ENCODE data around the gene MRM3. TPM values are rescaled to one million over a fixed set of nuclear protein-coding genes. Genes with fewer than 3 reads are reported as not detected.
"Not testable (repeated sequence)": the region's sequence is repeated elsewhere in the genome, so short reads cannot be mapped to it uniquely, and the experiment has no call there.

The MRM3 gene
- polyA plus RNA-seq, 1 experiment, result 10.1 TPM

- TF ChIP-seq, protein P1, sequence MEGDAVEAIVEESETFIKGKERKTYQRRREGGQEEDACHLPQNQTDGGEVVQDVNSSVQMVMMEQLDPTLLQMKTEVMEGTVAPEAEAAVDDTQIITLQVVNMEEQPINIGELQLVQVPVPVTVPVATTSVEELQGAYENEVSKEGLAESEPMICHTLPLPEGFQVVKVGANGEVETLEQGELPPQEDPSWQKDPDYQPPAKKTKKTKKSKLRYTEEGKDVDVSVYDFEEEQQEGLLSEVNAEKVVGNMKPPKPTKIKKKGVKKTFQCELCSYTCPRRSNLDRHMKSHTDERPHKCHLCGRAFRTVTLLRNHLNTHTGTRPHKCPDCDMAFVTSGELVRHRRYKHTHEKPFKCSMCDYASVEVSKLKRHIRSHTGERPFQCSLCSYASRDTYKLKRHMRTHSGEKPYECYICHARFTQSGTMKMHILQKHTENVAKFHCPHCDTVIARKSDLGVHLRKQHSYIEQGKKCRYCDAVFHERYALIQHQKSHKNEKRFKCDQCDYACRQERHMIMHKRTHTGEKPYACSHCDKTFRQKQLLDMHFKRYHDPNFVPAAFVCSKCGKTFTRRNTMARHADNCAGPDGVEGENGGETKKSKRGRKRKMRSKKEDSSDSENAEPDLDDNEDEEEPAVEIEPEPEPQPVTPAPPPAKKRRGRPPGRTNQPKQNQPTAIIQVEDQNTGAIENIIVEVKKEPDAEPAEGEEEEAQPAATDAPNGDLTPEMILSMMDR (IDR thresholded peaks at IDR 0.05; ENCODE audit: insufficient read depth, low read depth, low read length), result no peak
- DNase-seq (ENCODE audit: low read depth), result no peak
- H3K4me3 ChIP-seq (ENCODE audit: low read depth, low read length), result no peak overlapping the region
- CTCF ChIA-PET, result interaction anchor here (0.9 to 1.4 kb wide), 2 partner anchors 176 to 663 kb away, joined by 3 to 6 read pairs; a partner anchor contains a TSS
- POLR2A ChIA-PET, result no interaction called here
- peaks cover 41% of the 10 kb centered on the region for H3K36me3 ChIP-seq (ENCODE audit: control insufficient read depth, insufficient read depth, low read length)
- H3K27me3 ChIP-seq (ENCODE audit: control insufficient read depth, insufficient read depth, low read length), result no peaks in the 10 kb centered on the region
Observed at GRCh38 chr17:804541-805435, 22.6 kb downstream of the MRM3 start.

DNA sequence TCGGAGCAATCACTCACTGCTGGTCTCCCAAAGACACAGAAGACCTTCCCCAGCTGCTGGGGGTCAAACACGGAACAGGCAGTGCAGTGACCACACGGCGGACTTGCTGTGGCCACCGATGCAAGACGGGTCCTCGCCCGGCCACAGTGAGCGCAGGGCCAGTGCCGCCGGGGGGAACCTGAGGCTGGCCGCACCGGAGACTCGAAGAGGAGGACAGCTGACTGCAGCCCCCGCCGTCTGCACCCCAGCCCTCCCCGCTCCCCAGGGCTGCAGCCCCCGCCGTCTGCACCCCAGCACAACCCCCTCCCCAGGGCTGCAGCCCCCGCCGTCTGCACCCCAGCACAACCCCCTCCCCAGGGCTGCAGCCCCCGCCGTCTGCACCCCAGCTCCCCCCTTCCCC lies 23.7 kb downstream of the MRM3 start:
- CTCF ChIA-PET; H3K4me3 ChIP-seq (ENCODE audit: low read depth, low read length); POLR2A ChIA-PET; H3K27me3 ChIP-seq (ENCODE audit: control insufficient read depth, insufficient read depth, low read length); DNase-seq (ENCODE audit: low read depth): not testable (repeated sequence)
- peaks cover 37% of the 10 kb centered on the region for H3K36me3 ChIP-seq (ENCODE audit: control insufficient read depth, insufficient read depth, low read length)

DNA sequence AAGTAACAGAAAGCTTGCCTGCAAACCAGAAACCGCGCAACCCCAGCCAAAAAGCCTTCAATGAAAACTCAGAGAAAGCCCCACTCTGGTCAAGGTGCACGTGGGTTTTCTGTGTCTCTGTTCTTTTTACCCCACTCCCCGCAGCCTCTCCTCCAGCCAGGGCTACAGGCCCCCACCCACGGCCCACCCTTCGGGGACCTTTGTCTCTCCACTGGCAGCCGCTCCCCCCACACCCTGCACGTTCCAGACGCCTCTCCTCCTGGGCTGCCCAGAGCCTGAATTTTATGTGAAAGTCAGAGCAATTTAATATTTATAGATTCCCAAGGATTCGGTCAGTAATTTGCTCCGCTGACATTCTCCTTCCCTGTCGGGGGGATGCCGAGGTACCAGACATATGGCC lies 24.2 kb downstream of the MRM3 start:
- Histone ChIP-seq H3K36me3 (ENCODE audit: control insufficient read depth, insufficient read depth, low read length) (peaks cover 36% of the 10 kb centered on the region), H3K4me3 (ENCODE audit: low read depth, low read length) (no peak overlapping the region), H3K27me3 (ENCODE audit: control insufficient read depth, insufficient read depth, low read length) (no peaks in the 10 kb centered on the region)
- no peak for DNase-seq (ENCODE audit: low read depth)
- ChIA-PET POLR2A (no interaction called here), CTCF (no interaction called here)
- TF ChIP-seq, protein P1 (IDR thresholded peaks at IDR 0.05; ENCODE audit: insufficient read depth, low read depth, low read length), result no peak

- DNase-seq (ENCODE audit: low read depth), result no peak
- ChIA-PET POLR2A (no interaction called here), CTCF (no interaction called here)
- TF ChIP-seq, protein P1 (IDR thresholded peaks at IDR 0.05; ENCODE audit: insufficient read depth, low read depth, low read length), result no peak
- Histone ChIP-seq H3K36me3 (ENCODE audit: control insufficient read depth, insufficient read depth, low read length) (peaks cover 36% of the 10 kb centered on the region), H3K27me3 (ENCODE audit: control insufficient read depth, insufficient read depth, low read length) (no peaks in the 10 kb centered on the region), H3K4me3 (ENCODE audit: low read depth, low read length) (no peak overlapping the region)
Observed at GRCh38 chr17:806781-807522, 24.8 kb downstream of the MRM3 start.

GRCh38 chr17:807523-808294 lies 25.6 kb downstream of the MRM3 start:
- Histone ChIP-seq H3K27me3 (ENCODE audit: control insufficient read depth, insufficient read depth, low read length) (no peaks in the 10 kb centered on the region), H3K36me3 (ENCODE audit: control insufficient read depth, insufficient read depth, low read length) (peaks cover 34% of the 10 kb centered on the region), H3K4me3 (ENCODE audit: low read depth, low read length) (no peak overlapping the region)
- POLR2A ChIA-PET, result no interaction called here
- no peak for DNase-seq (ENCODE audit: low read depth)
- TF ChIP-seq, protein P1 (IDR thresholded peaks at IDR 0.05; ENCODE audit: insufficient read depth, low read depth, low read length), result no peak
- CTCF ChIA-PET, result no interaction called here

All from BJ (cell line).